Endothelial cell (in vitro differentiated cells): ENCODE results near the gene TMEM185A. TPM values are rescaled to one million over a fixed set of nuclear protein-coding genes. Genes with fewer than 3 reads are reported as not detected.
"Not testable (repeated sequence)": the region's sequence is repeated elsewhere in the genome, so short reads cannot be mapped to it uniquely, and the experiment has no call there.

Source experiments
- DNase-seq: peaks from one replicate; pipeline ENCODE4 v3.0.0; 2021; ENCODE audit warnings: low spot score
- H3K27ac Mint-ChIP-seq: one replicate; pipeline ENCODE4 v1.8.0; 2021; ENCODE audit warnings: mixed read lengths, inconsistent platforms; ENCODE audit not compliant: unreplicated experiment
- H3K27me3 Mint-ChIP-seq: one replicate; pipeline ENCODE4 v1.8.0; 2021; ENCODE audit warnings: mild to moderate bottlenecking, moderate library complexity, mixed read lengths, inconsistent platforms; ENCODE audit not compliant: unreplicated experiment
- H3K36me3 Mint-ChIP-seq: one replicate; pipeline ENCODE4 v1.8.0; 2021; ENCODE audit warnings: mild to moderate bottlenecking, low read depth, mixed read lengths, inconsistent platforms; ENCODE audit not compliant: unreplicated experiment
- H3K4me1 Mint-ChIP-seq: one replicate; pipeline ENCODE4 v1.8.0; 2021; ENCODE audit warnings: mild to moderate bottlenecking, mixed read lengths, inconsistent platforms; ENCODE audit not compliant: unreplicated experiment
- H3K4me3 Mint-ChIP-seq: one replicate; pipeline ENCODE4 v1.8.0; 2021; ENCODE audit warnings: mild to moderate bottlenecking, mixed read lengths, inconsistent platforms; ENCODE audit not compliant: unreplicated experiment
- H3K9me3 Mint-ChIP-seq: one replicate; pipeline ENCODE4 v1.8.0; 2021; ENCODE audit warnings: mixed read lengths, inconsistent platforms; ENCODE audit not compliant: unreplicated experiment
- CTCF ChIP-seq: fragments of 200-600 bp; sonication (generic); IDR thresholded peaks from one replicate; pipeline ENCODE4 v1.5.0; 2021; ENCODE audit warnings: antibody characterized with exemption; ENCODE audit not compliant: unreplicated experiment
- long read RNA-seq: library from polyadenylated mRNA; unstranded; transcript quantifications from one replicate; pipeline ENCODE4 v2.0.0, GENCODE V29; 2020; ENCODE audit not compliant: unreplicated experiment
- total RNA-seq: library from RNA; stranded (reverse); fragmentation: NEBNext Ultra II Directional; extraction: Animal tissue kit (Norgen Biotek cat#: 25700); gene quantifications from one replicate; pipeline ENCODE4 v1.2.1, GENCODE V29; 2021; ENCODE audit not compliant: unreplicated experiment

TMEM185A gene
- total RNA-seq = 98.7 TPM
- long read RNA-seq, transcript TMEM185A-207 (7 exons, 2,840 nt) = major isoform, 13 of 26 reads
- long read RNA-seq, partial matches to known transcripts = 2 of 26 reads
- long read RNA-seq, other reads (novel, unspliced or antisense) = 3 of 26 reads

GRCh38 chrX:149631234-149632165 lies at the start of gene TMEM185A:
TMEM185A (minus strand) TSS chrX:149631792; CDS start chrX:149631580, 212 bp downstream.
- peaks cover 42% of the 10 kb centered on the region for H3K4me1 Mint-ChIP-seq
- peaks cover 19% of the 10 kb centered on the region for H3K36me3 Mint-ChIP-seq
- peak within 1 kb of the TSS; percentile 80 for H3K27ac Mint-ChIP-seq

GRCh38 chrX:149681182-149681581 lies 49.6 kb upstream of the TMEM185A start:
- no peaks in the 10 kb centered on the region for H3K9me3 Mint-ChIP-seq

More at GRCh38 chrX:149631234-149632165, at the start of gene TMEM185A:
- peak; percentile 59 for DNase-seq
- no peaks in the 10 kb centered on the region for H3K9me3 Mint-ChIP-seq
- no peak for TF ChIP-seq CTCF
- H3K4me3 Mint-ChIP-seq = peak within 1 kb of the TSS; percentile 98
- H3K27me3 Mint-ChIP-seq = peaks cover 16% of the 10 kb centered on the region

GRCh38 chrX:149679164-149679678 lies 47.6 kb upstream of the TMEM185A start:
- H3K4me3 Mint-ChIP-seq, H3K27ac Mint-ChIP-seq, DNase-seq, H3K4me1 Mint-ChIP-seq, H3K9me3 Mint-ChIP-seq, H3K36me3 Mint-ChIP-seq, H3K27me3 Mint-ChIP-seq: not testable (repeated sequence)

More at GRCh38 chrX:149681182-149681581, 49.6 kb upstream of the TMEM185A start:
- Mint-ChIP-seq H3K4me1 (no peaks in the 10 kb centered on the region), H3K36me3 (no peaks in the 10 kb centered on the region), H3K27ac (no peak overlapping the region), H3K4me3 (no peak overlapping the region), H3K27me3 (no peaks in the 10 kb centered on the region)
- no peak for TF ChIP-seq CTCF
- DNase-seq = no peak

- H3K4me3 Mint-ChIP-seq, H3K4me1 Mint-ChIP-seq, H3K27me3 Mint-ChIP-seq, H3K9me3 Mint-ChIP-seq, H3K27ac Mint-ChIP-seq, DNase-seq, H3K36me3 Mint-ChIP-seq: not testable (repeated sequence)
Observed at GRCh38 chrX:149675554-149675953, 44.0 kb upstream of the TMEM185A start.

- H3K27ac Mint-ChIP-seq, H3K27me3 Mint-ChIP-seq, H3K36me3 Mint-ChIP-seq, DNase-seq, H3K9me3 Mint-ChIP-seq, H3K4me3 Mint-ChIP-seq, H3K4me1 Mint-ChIP-seq: not testable (repeated sequence)
Observed at GRCh38 chrX:149675088-149675487, 43.5 kb upstream of the TMEM185A start.

GRCh38 chrX:149660613-149661012 lies 29.0 kb upstream of the TMEM185A start:
- not testable (repeated sequence) for H3K4me3 Mint-ChIP-seq, DNase-seq, H3K36me3 Mint-ChIP-seq, H3K27ac Mint-ChIP-seq, H3K9me3 Mint-ChIP-seq, H3K4me1 Mint-ChIP-seq, H3K27me3 Mint-ChIP-seq

GRCh38 chrX:149656260-149656884 lies 24.8 kb upstream of the TMEM185A start:
- H3K9me3 Mint-ChIP-seq, H3K4me1 Mint-ChIP-seq, H3K27ac Mint-ChIP-seq: not testable (repeated sequence)

More at GRCh38 chrX:149656260-149656884, 24.8 kb upstream of the TMEM185A start:
- DNase-seq, H3K27me3 Mint-ChIP-seq, H3K4me3 Mint-ChIP-seq, H3K36me3 Mint-ChIP-seq: not testable (repeated sequence)
